Measurements from ENCODE around the gene GPRC5D.

GPRC5D gene

GRCh38 chr12:12965836-12966235, 13.9 kb upstream of the GPRC5D start:
- Histone ChIP-seq H3K4me2 (ENCODE audit: low read length) (no peak overlapping the region), H3K4me3 (ENCODE audit: low read depth, low read length) (no peak overlapping the region), H3K4me1 (no peaks in the 10 kb centered on the region), H3K36me3 (ENCODE audit: control insufficient read depth, insufficient read depth, low read length) (no peaks in the 10 kb centered on the region), H3K9ac (no peak overlapping the region), H3K27me3 (ENCODE audit: control insufficient read depth, insufficient read depth, low read length) (no peaks in the 10 kb centered on the region), H3K27ac (no peak overlapping the region), H2AFZ (no peak overlapping the region), H3K79me2 (peaks cover 3% of the 10 kb centered on the region), H3K9me3 (ENCODE audit: control insufficient read depth, low read length) (no peaks in the 10 kb centered on the region)
- no peak for TF ChIP-seq CTCF (IDR thresholded peaks at IDR 0.05)

GRCh38 chr12:12964255-12964654, 12.3 kb upstream of the GPRC5D start:
- Histone ChIP-seq H3K27me3 (ENCODE audit: control insufficient read depth, insufficient read depth, low read length) (no peaks in the 10 kb centered on the region), H3K79me2 (peaks cover 3% of the 10 kb centered on the region), H3K4me1 (no peaks in the 10 kb centered on the region), H3K4me3 (ENCODE audit: low read depth, low read length) (no peak overlapping the region), H2AFZ (no peak overlapping the region), H3K27ac (no peak overlapping the region), H3K4me2 (ENCODE audit: low read length) (no peak overlapping the region), H3K36me3 (ENCODE audit: control insufficient read depth, insufficient read depth, low read length) (no peaks in the 10 kb centered on the region), H3K9ac (no peak overlapping the region), H3K9me3 (ENCODE audit: control insufficient read depth, low read length) (no peaks in the 10 kb centered on the region)
- TF ChIP-seq CTCF (IDR thresholded peaks at IDR 0.05), result no peak

GRCh38 chr12:12960639-12961209, 8.8 kb upstream of the GPRC5D start:
- no peak overlapping the region for H2AFZ ChIP-seq
- H3K4me2 ChIP-seq (ENCODE audit: low read length), result no peak overlapping the region
- no peak overlapping the region for H3K4me3 ChIP-seq (ENCODE audit: low read depth, low read length)
- H3K9me3 ChIP-seq (ENCODE audit: control insufficient read depth, low read length), result no peaks in the 10 kb centered on the region
- H3K27ac ChIP-seq, result no peak overlapping the region
- H3K27me3 ChIP-seq (ENCODE audit: control insufficient read depth, insufficient read depth, low read length), result no peaks in the 10 kb centered on the region
- H3K36me3 ChIP-seq (ENCODE audit: control insufficient read depth, insufficient read depth, low read length), result no peaks in the 10 kb centered on the region
- TF ChIP-seq CTCF (IDR thresholded peaks at IDR 0.05), result no peak
- H3K9ac ChIP-seq, result no peak overlapping the region
- H3K4me1 ChIP-seq, result no peaks in the 10 kb centered on the region
- H3K79me2 ChIP-seq, result peaks cover 3% of the 10 kb centered on the region

- H3K36me3 ChIP-seq (ENCODE audit: control insufficient read depth, insufficient read depth, low read length), result no peaks in the 10 kb centered on the region
- no peak for TF ChIP-seq CTCF (IDR thresholded peaks at IDR 0.05)
- H3K27me3 ChIP-seq (ENCODE audit: control insufficient read depth, insufficient read depth, low read length), result no peaks in the 10 kb centered on the region
- no peaks in the 10 kb centered on the region for H3K4me1 ChIP-seq
- H3K4me2 ChIP-seq (ENCODE audit: low read length), result no peak overlapping the region
- H2AFZ ChIP-seq, result no peak overlapping the region
- peaks cover 2% of the 10 kb centered on the region for H3K79me2 ChIP-seq
- H3K27ac ChIP-seq, result no peak overlapping the region
- no peak overlapping the region for H3K4me3 ChIP-seq (ENCODE audit: low read depth, low read length)
- no peaks in the 10 kb centered on the region for H3K9me3 ChIP-seq (ENCODE audit: control insufficient read depth, low read length)
- H3K9ac ChIP-seq, result no peak overlapping the region
Measured at GRCh38 chr12:12958886-12959285, 6.9 kb upstream of the GPRC5D start.

GRCh38 chr12:12954878-12955625, 3.1 kb upstream of the GPRC5D start:
- Histone ChIP-seq H3K4me3 (ENCODE audit: low read depth, low read length) (no peak overlapping the region), H3K79me2 (no peaks in the 10 kb centered on the region), H3K36me3 (ENCODE audit: control insufficient read depth, insufficient read depth, low read length) (no peaks in the 10 kb centered on the region), H3K27ac (no peak overlapping the region), H3K9me3 (ENCODE audit: control insufficient read depth, low read length) (no peaks in the 10 kb centered on the region), H3K4me2 (ENCODE audit: low read length) (no peak overlapping the region), H3K4me1 (no peaks in the 10 kb centered on the region), H2AFZ (no peak overlapping the region), H3K27me3 (ENCODE audit: control insufficient read depth, insufficient read depth, low read length) (no peaks in the 10 kb centered on the region), H3K9ac (no peak overlapping the region)
- TF ChIP-seq CTCF (IDR thresholded peaks at IDR 0.05), result no peak

Measured in parathyroid adenoma (tissue), 2 donors.